H9 (cell line): ENCODE measurements around the gene C8G. TPM values are rescaled to one million over a fixed set of nuclear protein-coding genes. Genes with fewer than 3 reads are reported as not detected.

Source experiments
- DNase-seq: peaks from one replicate; pipeline ENCODE4 v3.0.0-alpha.2; 2017
- H2AFZ ChIP-seq: one replicate; pipeline ENCODE4 v1.6.1; 2013; ENCODE audit warnings: mild to moderate bottlenecking, low read length, control low read depth, moderate library complexity
- H2AK5ac ChIP-seq: 2 replicates; pipeline ENCODE4 v1.6.1; 2013; ENCODE audit warnings: low read length, control low read depth, mixed read lengths; ENCODE audit not compliant: insufficient read length
- H2BK120ac ChIP-seq: one replicate; pipeline ENCODE4 v1.6.1; 2013; ENCODE audit warnings: low read depth, mild to moderate bottlenecking, low read length, control low read depth, inconsistent platforms; ENCODE audit not compliant: poor library complexity, severe bottlenecking
- H2BK12ac ChIP-seq: 2 replicates; pipeline ENCODE4 v1.6.1; 2013; ENCODE audit warnings: low read length, control low read depth, mixed read lengths, low read depth; ENCODE audit not compliant: insufficient read length
- H2BK15ac ChIP-seq: 2 replicates; pipeline ENCODE4 v1.6.1; 2013; ENCODE audit warnings: low read depth, low read length, control low read depth
- H2BK20ac ChIP-seq: one replicate; pipeline ENCODE4 v1.6.1; 2013; ENCODE audit warnings: low read depth, mild to moderate bottlenecking, low read length, control low read depth, inconsistent platforms; ENCODE audit not compliant: poor library complexity, severe bottlenecking
- H2BK5ac ChIP-seq: 2 replicates; pipeline ENCODE4 v1.6.1; 2013; ENCODE audit warnings: low read length, control low read depth, mixed read lengths; ENCODE audit not compliant: insufficient read length
- H3K14ac ChIP-seq: 2 replicates; pipeline ENCODE4 v1.6.1; 2013; ENCODE audit warnings: low read length, control low read depth; ENCODE audit not compliant: insufficient read depth
- H3K18ac ChIP-seq: 2 replicates; pipeline ENCODE4 v1.6.1; 2013; ENCODE audit warnings: low read depth, mild to moderate bottlenecking, mixed read lengths, low read length, control low read depth; ENCODE audit not compliant: insufficient read length
- H3K23ac ChIP-seq: 2 replicates; pipeline ENCODE4 v1.6.1; 2013; ENCODE audit warnings: low read length, control low read depth, mixed read lengths, low read depth; ENCODE audit not compliant: insufficient read length
- H3K23me2 ChIP-seq: 2 replicates; pipeline ENCODE4 v1.6.1; 2013; ENCODE audit warnings: low read depth, mild to moderate bottlenecking, mixed read lengths, low read length, control low read depth; ENCODE audit not compliant: insufficient read length, poor library complexity, severe bottlenecking
- H3K27ac ChIP-seq: 2 replicates; pipeline ENCODE4 v1.5.1; 2013; ENCODE audit warnings: low read length, control low read depth, mixed read lengths, low read depth; ENCODE audit not compliant: insufficient read length
- H3K27me3 ChIP-seq: 2 replicates; pipeline ENCODE4 v1.6.1; 2013; ENCODE audit warnings: low read length, control low read depth, inconsistent platforms; ENCODE audit not compliant: insufficient read depth
- H3K4ac ChIP-seq: 2 replicates; pipeline ENCODE4 v1.6.1; 2013; ENCODE audit warnings: low read depth, mild to moderate bottlenecking, control low read depth, inconsistent platforms, low read length, moderate library complexity
- H3K4me1 ChIP-seq: 2 replicates; pipeline ENCODE4 v1.6.1; 2013; ENCODE audit warnings: low read length, control low read depth, inconsistent platforms; ENCODE audit not compliant: insufficient read depth
- H3K4me2 ChIP-seq: 2 replicates; pipeline ENCODE4 v1.6.1; 2013; ENCODE audit warnings: low read length, control low read depth, mixed read lengths; ENCODE audit not compliant: insufficient read length, insufficient read depth
- H3K56ac ChIP-seq: 2 replicates; pipeline ENCODE4 v1.6.1; 2013; ENCODE audit warnings: low read depth, mild to moderate bottlenecking, mixed read lengths, low read length, control low read depth; ENCODE audit not compliant: insufficient read length
- H3K79me1 ChIP-seq: 2 replicates; pipeline ENCODE4 v1.6.1; 2013; ENCODE audit warnings: low read depth, mild to moderate bottlenecking, moderate library complexity, low read length, control low read depth, inconsistent platforms; ENCODE audit not compliant: insufficient read depth, poor library complexity, severe bottlenecking
- H3K79me2 ChIP-seq: 2 replicates; pipeline ENCODE4 v1.6.1; 2013; ENCODE audit warnings: low read length, control low read depth, inconsistent platforms; ENCODE audit not compliant: insufficient read depth
- H3K9ac ChIP-seq: 2 replicates; pipeline ENCODE4 v1.6.1; 2013; ENCODE audit warnings: low read length, control low read depth, mixed read lengths; ENCODE audit not compliant: insufficient read length; ENCODE audit errors: extremely low read depth
- H3K9me3 ChIP-seq: one replicate; pipeline ENCODE4 v1.6.1; 2013; ENCODE audit warnings: low read depth, low read length, inconsistent platforms; ENCODE audit not compliant: control insufficient read depth
- H3T11ph ChIP-seq: one replicate; pipeline ENCODE4 v1.6.1; 2013; ENCODE audit warnings: mild to moderate bottlenecking, low read length, control low read depth, inconsistent platforms
- H4K20me1 ChIP-seq: one replicate; pipeline ENCODE4 v1.6.1; 2013; ENCODE audit not compliant: control insufficient read depth, insufficient read length, insufficient read depth
- H4K5ac ChIP-seq: 2 replicates; pipeline ENCODE4 v1.6.1; 2013; ENCODE audit warnings: low read depth, mild to moderate bottlenecking, mixed read lengths, low read length, control low read depth; ENCODE audit not compliant: insufficient read length
- H4K8ac ChIP-seq: replicated peaks from 2 replicates; pipeline ENCODE4 v1.6.1; 2013; ENCODE audit warnings: low read length, control low read depth, mixed read lengths, low read depth; ENCODE audit not compliant: insufficient read length
- H4K91ac ChIP-seq: 2 replicates; pipeline ENCODE4 v1.6.1; 2013; ENCODE audit warnings: low read depth, mild to moderate bottlenecking, moderate library complexity, mixed read lengths, low read length, control low read depth; ENCODE audit not compliant: insufficient read length
- H3K27ac Mint-ChIP-seq, 3 experiments: 2 replicates in 2 of 3; 3 replicates in 1 of 3; pipeline ENCODE4 v1.8.0; 2020 to 2021; ENCODE audit warnings: mixed read lengths in 3 of 3, mild to moderate bottlenecking in 1 of 3, moderate library complexity in 1 of 3
- H3K27me3 Mint-ChIP-seq: 2 replicates; pipeline ENCODE4 v1.8.0; 2021; ENCODE audit warnings: low read depth, mild to moderate bottlenecking, moderate library complexity, mixed read lengths
- H3K36me3 Mint-ChIP-seq, 3 experiments: 2 replicates in 2 of 3; 3 replicates in 1 of 3; pipeline ENCODE4 v1.8.0; 2020 to 2021; ENCODE audit warnings: low read depth in 3 of 3, mixed read lengths in 3 of 3; ENCODE audit not compliant: insufficient read depth in 1 of 3
- H3K4me1 Mint-ChIP-seq, 2 experiments: 2 replicates each; pipeline ENCODE4 v1.8.0; 2020; ENCODE audit warnings: mixed read lengths in 2 of 2
- H3K4me3 Mint-ChIP-seq, 2 experiments: 2 replicates in 1 of 2; 3 replicates in 1 of 2; pipeline ENCODE4 v1.8.0; 2020 to 2021; ENCODE audit warnings: mild to moderate bottlenecking in 2 of 2, mixed read lengths in 2 of 2, moderate library complexity in 1 of 2
- H3K9me3 Mint-ChIP-seq, 2 experiments: 2 replicates in 1 of 2; 3 replicates in 1 of 2; pipeline ENCODE4 v1.8.0; 2020; ENCODE audit warnings: mild to moderate bottlenecking in 2 of 2, mixed read lengths in 2 of 2, moderate library complexity in 1 of 2
- whole genome bisulfite sequencing: extraction: QIAGEN DNeasy Blood & Tissue Kit; methylation state at CpG from one replicate; pipeline ENCODE4 v1.1.7; 2013; ENCODE audit warnings: missing lambda C conversion rate, low lambda C conversion rate, mixed read lengths; ENCODE audit not compliant: insufficient read length; ENCODE audit errors: extremely low coverage; 5-methylcytosine and 5-hydroxymethylcytosine counted together
- total RNA-seq: library from RNA; stranded (reverse); gene quantifications from 2 replicates; pipeline ENCODE4 v1.2.1, GENCODE V29; 2021
- TF ChIP-seq, protein P1 (sequence below): fragments of 200-600 bp; sonication (generic); conservative IDR thresholded peaks from 3 replicates; pipeline ENCODE4 v1.8.0; 2021; ENCODE audit warnings: antibody characterized with exemption, mild to moderate bottlenecking

Gene C8G
- total RNA-seq, 1 experiment from 2014 or later = 0.96 TPM

DNA sequence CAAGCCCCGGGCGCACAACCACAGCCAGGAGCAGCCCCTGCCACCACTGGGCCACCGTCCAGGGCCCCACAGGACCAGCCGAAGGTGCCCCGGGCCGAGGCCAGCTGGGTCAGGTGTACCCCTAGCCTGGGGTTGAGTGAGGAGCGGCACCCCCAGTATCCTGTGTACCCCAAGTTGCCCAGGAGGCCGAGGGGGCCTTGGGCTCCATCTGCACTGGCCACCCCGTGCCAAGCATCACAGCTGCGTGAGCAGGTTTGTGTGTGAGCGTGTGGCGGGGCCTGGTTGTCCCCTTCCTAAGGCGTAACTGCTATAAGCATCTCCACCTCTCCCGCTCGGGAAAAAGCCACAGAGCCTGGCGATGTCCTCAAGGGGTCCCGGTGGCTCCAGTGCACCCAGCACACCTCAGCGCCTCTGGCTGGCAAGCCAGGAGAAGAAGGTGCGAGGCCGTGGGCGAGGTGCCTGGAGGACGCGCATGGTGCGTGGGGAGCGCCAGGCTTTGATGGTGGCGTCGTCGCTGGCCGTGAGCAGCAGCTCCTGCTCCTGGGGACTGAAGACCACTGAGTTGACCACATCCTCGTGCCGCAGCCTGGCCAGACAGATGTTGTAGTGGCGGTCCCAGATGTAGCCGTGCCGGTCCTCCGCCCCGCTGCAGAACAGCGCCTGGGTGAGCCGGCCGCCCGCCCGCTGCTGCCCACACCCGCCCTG, 4.4 kb upstream of the C8G start:
- peaks cover 8 to 11% of the 10 kb centered on the region in 2 experiments for H3K4me1 Mint-ChIP-seq
- Histone ChIP-seq H3K14ac (no peak overlapping the region), H3K18ac (no peak overlapping the region), H3K56ac (no peak overlapping the region), H2BK120ac (no peak overlapping the region), H2BK12ac (no peak overlapping the region), H3K27ac (no peak overlapping the region), H2AFZ (no peak overlapping the region), H3K4me1 (no peaks in the 10 kb centered on the region), H2BK15ac (no peak overlapping the region), H3K9me3 (no peaks in the 10 kb centered on the region), H3K4me2 (no peak overlapping the region), H3K79me2 (no peaks in the 10 kb centered on the region), H4K8ac (no peak overlapping the region), H4K91ac (no peak overlapping the region), H2BK5ac (no peak overlapping the region), H3K79me1 (no peaks in the 10 kb centered on the region), H3T11ph (no peak overlapping the region), H3K4ac (no peak overlapping the region), H2AK5ac (no peak overlapping the region), H3K23me2 (peaks cover 3% of the 10 kb centered on the region), H3K27me3 (no peaks in the 10 kb centered on the region), H3K23ac (no peak overlapping the region), H2BK20ac (no peak overlapping the region), H3K9ac (no peak overlapping the region), H4K20me1 (no peaks in the 10 kb centered on the region), H4K5ac (no peak overlapping the region)
- TF ChIP-seq, protein P1, sequence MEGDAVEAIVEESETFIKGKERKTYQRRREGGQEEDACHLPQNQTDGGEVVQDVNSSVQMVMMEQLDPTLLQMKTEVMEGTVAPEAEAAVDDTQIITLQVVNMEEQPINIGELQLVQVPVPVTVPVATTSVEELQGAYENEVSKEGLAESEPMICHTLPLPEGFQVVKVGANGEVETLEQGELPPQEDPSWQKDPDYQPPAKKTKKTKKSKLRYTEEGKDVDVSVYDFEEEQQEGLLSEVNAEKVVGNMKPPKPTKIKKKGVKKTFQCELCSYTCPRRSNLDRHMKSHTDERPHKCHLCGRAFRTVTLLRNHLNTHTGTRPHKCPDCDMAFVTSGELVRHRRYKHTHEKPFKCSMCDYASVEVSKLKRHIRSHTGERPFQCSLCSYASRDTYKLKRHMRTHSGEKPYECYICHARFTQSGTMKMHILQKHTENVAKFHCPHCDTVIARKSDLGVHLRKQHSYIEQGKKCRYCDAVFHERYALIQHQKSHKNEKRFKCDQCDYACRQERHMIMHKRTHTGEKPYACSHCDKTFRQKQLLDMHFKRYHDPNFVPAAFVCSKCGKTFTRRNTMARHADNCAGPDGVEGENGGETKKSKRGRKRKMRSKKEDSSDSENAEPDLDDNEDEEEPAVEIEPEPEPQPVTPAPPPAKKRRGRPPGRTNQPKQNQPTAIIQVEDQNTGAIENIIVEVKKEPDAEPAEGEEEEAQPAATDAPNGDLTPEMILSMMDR = no peak
- no peak overlapping the region for H3K4me3 Mint-ChIP-seq
- H3K27ac Mint-ChIP-seq = no peak overlapping the region
- H3K27me3 Mint-ChIP-seq = peaks cover 3% of the 10 kb centered on the region; the same call in 1 of the 2 replicates
- no peaks in the 10 kb centered on the region for H3K9me3 Mint-ChIP-seq
- peaks cover 2 to 58% (median 38%) of the 10 kb centered on the region in 3 experiments; a peak in 5 of 7 replicates for H3K36me3 Mint-ChIP-seq
- WGBS = no CpG with 5 or more reads among the region's 42 CpGs
- DNase-seq = no peak
